HL-60 (cell line): Measurements from ENCODE around the gene IL12RB2.

Experiments used
- GABPA ChIP-seq: IDR thresholded peaks from 2 replicates; pipeline ENCODE4 v1.6.1; 2012; ENCODE audit warnings: low read depth
- POLR2AphosphoS5 ChIP-seq: IDR thresholded peaks from 2 replicates; pipeline ENCODE4 v1.6.1; 2012; ENCODE audit warnings: low read depth
- SPI1 ChIP-seq: IDR thresholded peaks from 2 replicates; pipeline ENCODE4 v1.6.1; 2012; ENCODE audit warnings: low read depth, mild to moderate bottlenecking, borderline replicate concordance
- TF ChIP-seq, protein P1 (sequence below): IDR thresholded peaks from one replicate; pipeline ENCODE4 v1.5.1; 2011; ENCODE audit warnings: low read length, control low read depth, inconsistent platforms; ENCODE audit not compliant: insufficient read depth
- TF ChIP-seq, protein P2 (sequence below): IDR thresholded peaks from 2 replicates; pipeline ENCODE4 v1.6.1; 2012; ENCODE audit warnings: low read depth; ENCODE audit not compliant: insufficient replicate concordance

DNA sequence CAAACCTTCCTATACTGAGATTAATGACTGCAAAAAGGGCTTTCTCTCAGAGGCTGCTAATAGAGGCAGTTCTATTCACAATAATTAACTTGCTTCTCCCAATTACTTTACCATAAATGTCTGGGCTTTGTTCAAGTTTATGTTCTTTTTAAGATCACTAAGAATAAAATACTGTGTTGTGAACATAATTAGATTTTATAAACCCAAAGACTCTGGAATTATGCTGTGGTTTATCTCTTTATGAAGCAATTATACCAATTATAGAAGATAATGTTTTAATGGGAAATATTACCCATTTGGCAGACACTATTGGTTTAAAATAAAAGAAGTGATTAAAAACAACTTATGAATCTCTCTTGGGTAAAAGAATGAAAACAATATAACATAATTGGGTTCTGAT, 43.5 kb upstream of the IL12RB2 start:
- TF ChIP-seq, protein P1, sequence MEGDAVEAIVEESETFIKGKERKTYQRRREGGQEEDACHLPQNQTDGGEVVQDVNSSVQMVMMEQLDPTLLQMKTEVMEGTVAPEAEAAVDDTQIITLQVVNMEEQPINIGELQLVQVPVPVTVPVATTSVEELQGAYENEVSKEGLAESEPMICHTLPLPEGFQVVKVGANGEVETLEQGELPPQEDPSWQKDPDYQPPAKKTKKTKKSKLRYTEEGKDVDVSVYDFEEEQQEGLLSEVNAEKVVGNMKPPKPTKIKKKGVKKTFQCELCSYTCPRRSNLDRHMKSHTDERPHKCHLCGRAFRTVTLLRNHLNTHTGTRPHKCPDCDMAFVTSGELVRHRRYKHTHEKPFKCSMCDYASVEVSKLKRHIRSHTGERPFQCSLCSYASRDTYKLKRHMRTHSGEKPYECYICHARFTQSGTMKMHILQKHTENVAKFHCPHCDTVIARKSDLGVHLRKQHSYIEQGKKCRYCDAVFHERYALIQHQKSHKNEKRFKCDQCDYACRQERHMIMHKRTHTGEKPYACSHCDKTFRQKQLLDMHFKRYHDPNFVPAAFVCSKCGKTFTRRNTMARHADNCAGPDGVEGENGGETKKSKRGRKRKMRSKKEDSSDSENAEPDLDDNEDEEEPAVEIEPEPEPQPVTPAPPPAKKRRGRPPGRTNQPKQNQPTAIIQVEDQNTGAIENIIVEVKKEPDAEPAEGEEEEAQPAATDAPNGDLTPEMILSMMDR = no peak
- TF ChIP-seq POLR2AphosphoS5 (no peak), SPI1 (no peak), GABPA (no peak)
- TF ChIP-seq, protein P2, sequence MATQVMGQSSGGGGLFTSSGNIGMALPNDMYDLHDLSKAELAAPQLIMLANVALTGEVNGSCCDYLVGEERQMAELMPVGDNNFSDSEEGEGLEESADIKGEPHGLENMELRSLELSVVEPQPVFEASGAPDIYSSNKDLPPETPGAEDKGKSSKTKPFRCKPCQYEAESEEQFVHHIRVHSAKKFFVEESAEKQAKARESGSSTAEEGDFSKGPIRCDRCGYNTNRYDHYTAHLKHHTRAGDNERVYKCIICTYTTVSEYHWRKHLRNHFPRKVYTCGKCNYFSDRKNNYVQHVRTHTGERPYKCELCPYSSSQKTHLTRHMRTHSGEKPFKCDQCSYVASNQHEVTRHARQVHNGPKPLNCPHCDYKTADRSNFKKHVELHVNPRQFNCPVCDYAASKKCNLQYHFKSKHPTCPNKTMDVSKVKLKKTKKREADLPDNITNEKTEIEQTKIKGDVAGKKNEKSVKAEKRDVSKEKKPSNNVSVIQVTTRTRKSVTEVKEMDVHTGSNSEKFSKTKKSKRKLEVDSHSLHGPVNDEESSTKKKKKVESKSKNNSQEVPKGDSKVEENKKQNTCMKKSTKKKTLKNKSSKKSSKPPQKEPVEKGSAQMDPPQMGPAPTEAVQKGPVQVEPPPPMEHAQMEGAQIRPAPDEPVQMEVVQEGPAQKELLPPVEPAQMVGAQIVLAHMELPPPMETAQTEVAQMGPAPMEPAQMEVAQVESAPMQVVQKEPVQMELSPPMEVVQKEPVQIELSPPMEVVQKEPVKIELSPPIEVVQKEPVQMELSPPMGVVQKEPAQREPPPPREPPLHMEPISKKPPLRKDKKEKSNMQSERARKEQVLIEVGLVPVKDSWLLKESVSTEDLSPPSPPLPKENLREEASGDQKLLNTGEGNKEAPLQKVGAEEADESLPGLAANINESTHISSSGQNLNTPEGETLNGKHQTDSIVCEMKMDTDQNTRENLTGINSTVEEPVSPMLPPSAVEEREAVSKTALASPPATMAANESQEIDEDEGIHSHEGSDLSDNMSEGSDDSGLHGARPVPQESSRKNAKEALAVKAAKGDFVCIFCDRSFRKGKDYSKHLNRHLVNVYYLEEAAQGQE = no peak
